GM19468 (cell line): ENCODE results near the gene NCMAP.

ENCODE experiments used
- ATAC-seq: cut with Tn5 transposase; IDR thresholded peaks from one replicate; pipeline ENCODE4 v1.9.1; 2021; ENCODE audit warnings: mild to moderate bottlenecking, moderate library complexity, moderate number of reproducible peaks; ENCODE audit not compliant: unreplicated experiment; ENCODE audit errors: extremely low read depth

NCMAP gene

DNA sequence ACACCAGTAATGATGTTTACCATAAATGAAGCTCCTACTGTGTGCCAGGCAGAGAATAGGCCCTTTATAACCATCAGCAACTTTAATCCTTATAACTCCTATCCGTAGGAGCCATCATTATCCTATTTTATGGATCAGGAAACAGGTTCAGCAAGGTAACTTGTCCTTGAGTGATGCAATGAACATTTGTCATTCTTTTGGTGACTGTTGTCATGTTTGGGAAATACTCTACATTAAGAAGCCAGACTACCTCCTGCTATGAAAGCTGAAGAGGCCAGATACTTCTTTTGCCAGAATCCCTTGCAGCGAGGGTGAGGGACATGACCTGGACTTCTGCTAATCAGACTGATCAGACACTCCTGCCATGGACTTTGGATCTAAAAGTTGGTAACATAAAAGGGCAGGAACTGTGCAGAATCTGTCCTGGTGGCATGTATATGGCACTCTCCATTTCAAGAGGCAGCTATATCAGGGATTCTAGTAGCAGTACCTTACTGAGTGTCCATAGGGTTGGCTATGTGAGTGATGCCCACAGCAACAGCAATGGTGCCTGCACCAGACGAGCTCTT, 54.1 kb downstream of the NCMAP start:
- ATAC-seq = no peak

DNA sequence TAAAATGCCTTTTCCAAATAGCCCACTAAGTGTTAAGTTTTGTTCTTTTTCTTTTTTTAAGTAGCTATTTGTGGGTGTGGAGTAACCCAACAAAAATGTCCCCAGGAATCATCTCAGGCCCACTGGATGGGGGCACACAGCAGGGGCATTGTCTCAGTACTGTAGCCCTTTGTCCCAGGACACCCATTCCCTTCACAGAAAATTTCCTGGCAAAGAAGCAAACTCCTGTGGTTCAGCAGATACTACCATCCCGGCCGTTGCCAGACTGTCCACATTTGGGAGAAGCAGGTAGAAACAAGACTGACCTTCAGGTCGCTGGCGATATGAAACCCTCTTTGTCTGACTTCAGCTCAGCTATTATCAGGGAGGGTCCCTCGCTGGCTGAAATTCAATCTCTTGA, 63.5 kb downstream of the NCMAP start:
- no peak for ATAC-seq

DNA sequence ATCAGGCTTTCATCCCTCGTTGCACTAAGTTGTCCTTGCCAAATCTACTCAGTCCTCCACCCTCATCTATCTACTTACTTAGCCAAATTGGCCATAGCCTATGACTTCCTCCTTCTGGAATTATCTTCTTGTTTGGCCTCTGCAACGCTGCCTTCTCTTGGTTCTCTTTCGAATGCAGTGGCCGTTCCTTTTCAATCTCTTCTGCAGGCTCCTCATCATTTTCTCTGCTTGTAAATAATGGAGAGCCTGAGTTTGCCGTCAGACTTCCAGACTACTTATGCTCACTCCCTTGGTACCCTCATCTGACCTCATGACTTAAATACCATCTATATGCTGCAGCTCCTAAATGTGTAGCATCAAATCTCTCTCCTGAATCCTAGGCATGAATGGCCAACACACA, 64.8 kb downstream of the NCMAP start:
- no peak for ATAC-seq

- no peak for ATAC-seq
These were observed 65.2 kb downstream of the NCMAP start for GRCh38 chr1:24621121-24621520.

DNA sequence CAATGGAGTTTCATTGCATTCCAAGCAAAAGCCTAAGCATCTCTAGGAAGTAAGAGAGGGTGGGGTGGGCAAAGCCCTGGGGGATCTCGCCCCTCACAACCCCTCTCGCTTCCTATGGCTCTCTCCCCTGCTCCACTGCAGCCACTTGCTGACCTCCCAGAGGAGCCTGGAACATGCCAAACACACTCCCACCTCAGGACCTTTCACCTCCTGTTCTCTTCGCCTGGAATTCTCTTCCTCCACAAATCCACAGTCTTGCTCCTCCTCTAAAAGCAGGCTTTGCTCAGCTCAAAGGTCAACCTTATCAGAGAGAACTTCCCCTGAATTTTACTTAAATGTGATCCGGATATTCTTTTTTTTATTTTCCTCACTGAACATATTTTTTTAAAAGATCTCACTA, 66.3 kb downstream of the NCMAP start:
- no peak for ATAC-seq

DNA sequence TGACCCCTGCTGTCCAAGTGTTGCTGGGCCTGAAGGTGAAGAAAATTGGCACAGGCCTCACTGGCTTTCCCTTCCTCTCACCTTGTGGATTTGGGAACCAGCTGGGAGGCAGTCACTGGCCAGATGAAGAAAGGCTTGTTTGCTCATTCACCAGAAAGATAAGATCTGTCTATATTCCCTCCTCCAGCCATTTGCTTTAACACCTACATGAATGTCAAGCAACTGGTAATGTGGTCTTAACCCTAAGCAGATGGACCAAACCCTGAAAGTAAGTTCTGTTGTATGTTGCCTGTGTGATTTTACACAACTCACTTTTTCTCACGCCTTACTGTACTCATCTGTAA, 76.9 kb downstream of the NCMAP start:
- ATAC-seq = no peak

- no peak for ATAC-seq
These were observed 79.4 kb downstream of the NCMAP start for GRCh38 chr1:24635195-24635843.

DNA sequence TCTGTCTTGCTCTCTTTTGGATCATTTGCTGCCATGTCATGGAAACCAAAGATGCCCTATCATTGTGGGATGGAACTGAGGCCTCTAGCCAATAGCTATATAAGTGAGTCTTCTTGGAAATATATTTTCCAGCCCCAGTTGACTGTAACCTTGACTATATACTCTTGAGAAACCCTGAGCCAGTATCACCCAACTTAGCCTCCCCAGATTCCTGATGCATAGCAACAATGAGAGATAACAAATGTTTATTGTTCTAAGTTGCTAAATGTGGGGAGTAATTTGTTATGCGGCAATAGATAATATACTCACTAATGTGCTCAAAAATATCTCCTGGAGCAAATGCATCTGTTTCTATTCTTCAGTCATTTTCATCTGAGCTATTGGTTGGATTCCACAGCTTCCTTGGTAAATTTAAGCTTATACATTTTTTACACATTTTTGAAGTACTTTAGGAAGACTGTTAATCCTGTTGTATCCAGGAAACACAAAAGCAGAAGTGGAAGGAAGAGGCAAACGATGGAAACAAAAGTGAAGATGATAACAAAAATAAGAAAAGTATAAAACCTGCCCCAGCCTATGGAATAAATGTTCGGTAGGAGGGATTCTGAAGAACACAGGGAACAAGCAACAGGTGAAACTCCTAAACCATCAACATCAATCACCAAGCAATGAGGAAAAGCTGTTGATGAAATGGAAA, 80.9 kb downstream of the NCMAP start:
- ATAC-seq = no peak

DNA sequence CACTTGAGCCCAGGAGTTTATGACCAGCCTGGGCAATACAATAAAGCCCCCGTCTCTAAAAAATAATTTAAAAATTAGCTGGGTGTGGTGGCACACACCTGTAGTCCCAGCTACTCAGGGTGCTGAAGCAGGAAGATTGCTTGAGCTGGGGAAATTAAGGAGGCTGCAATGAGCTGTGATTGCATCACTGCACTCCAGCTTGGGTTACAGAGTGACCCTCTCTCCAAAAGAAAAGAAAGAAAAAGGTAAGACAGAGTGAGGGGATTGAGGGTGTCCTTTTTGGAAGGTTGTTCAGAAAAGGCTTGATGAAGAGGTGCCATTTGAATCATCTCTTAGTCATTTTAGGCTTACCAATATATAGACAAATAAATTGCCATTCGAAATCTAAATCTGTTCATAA, 83.2 kb downstream of the NCMAP start:
- no peak for ATAC-seq

GRCh38 chr1:24639881-24640280, 84.0 kb downstream of the NCMAP start:
- no peak for ATAC-seq

GRCh38 chr1:24640288-24640687, 84.4 kb downstream of the NCMAP start:
- no peak for ATAC-seq

DNA sequence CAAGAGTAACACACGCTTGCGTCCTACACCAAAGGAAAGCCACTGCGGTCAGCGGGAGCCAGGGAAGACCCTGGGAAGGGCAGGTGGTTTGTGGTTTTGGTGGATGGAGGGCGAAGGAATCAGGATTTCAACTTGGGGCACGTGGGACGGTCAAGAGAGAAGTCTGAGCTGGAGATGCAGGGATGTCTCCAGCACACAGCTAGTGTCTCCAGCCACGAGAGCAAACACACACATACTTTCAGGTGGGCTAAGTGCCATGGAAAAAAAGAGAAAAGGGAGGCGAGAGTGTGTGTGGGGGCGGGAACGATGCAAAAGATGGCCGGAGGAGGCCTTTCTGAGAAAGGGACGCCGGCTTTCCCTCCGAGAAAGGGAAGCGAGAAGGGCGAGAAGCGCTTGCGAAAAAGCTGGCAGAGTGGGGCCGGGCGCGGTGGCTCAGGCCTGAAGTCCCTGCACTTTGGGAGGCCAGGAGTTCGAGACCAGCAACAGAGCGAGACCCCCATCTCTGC, 85.8 kb downstream of the NCMAP start:
- no peak for ATAC-seq

GRCh38 chr1:24642481-24643362, 86.8 kb downstream of the NCMAP start, which contains the start of gene SRRM1:
Gene SRRM1 (plus strand): TSS chr1:24643302. CDS start chr1:24643327, 25 bp downstream.
- ATAC-seq = peak; percentile 82

GRCh38 chr1:24643363-24644099, 87.6 kb downstream of the NCMAP start:
- ATAC-seq = no peak

DNA sequence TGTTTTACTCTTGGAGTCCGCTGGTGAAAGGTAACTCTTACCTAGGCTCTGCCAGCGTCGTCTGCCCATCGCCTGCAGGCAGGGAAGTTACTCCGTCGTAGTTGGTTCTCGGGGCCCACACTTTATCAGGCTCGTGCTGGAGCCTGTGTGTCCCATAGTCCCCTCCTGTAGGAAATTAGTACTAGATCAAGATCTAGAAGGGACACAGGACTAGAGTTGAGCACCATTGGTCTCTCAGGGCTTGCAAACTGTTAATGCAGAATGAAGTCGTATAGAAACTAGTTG, 88.2 kb downstream of the NCMAP start:
- no peak for ATAC-seq

GRCh38 chr1:24648919-24649318, 93.0 kb downstream of the NCMAP start:
- no peak for ATAC-seq

DNA sequence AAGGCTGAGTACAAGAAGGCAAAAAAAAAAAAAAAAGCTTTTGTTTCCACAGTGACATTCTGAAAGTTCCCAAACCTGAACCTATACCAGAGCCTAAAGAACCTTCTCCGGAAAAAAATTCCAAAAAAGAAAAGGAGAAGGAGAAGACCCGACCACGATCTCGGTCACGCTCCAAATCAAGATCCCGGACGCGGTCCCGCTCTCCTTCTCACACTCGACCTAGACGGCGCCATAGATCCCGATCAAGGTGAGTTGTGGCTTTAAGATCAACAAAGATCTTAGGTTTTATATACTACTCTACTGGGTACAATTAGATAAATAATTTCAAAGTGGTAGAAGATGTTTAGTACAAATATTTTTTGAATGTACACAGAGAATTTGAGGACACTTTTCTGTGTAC, 96.5 kb downstream of the NCMAP start:
- no peak for ATAC-seq

DNA sequence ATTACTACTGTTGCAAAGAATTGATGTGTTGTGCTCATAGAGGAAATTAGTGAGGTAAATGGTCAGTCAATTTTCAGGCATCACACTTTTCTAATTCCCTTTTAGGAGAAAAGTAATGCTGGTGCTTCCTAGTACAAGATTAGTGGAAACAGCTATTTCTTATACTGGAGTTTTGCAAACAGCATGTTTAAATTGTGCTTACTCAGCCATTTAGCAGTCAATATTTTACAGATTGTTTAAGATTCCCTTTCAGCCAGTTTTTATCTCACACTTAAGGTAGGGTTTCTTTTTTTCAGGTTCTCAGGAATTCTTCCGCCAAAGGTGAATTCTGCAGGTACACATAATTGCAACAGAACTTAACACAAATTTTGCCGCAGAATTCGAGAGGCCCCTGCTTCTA, 98.1 kb downstream of the NCMAP start:
- ATAC-seq = no peak

GRCh38 chr1:24656046-24656445, 100.2 kb downstream of the NCMAP start:
- ATAC-seq = no peak

DNA sequence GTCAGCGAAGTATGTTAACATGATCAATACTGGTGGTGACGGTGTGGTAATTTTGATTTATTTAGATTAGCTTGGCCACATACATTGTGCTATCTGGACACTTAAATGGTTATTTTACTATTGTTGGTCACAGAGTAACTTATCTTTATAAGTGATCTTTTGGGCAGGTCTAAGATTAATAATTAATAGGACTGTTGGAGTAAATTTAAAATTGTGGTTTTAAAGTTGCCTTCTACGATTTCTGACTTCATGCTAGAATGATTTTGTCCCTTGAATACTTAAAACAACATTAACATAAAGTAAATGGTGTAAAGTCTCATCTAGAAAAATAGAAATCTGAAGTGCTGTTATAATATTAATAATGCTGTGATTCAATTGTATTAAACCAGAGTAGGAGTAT, 101.9 kb downstream of the NCMAP start:
- ATAC-seq = no peak
